KMS-11 (cell line): ENCODE data around the gene GRIK3.

ENCODE experiments used
- H2AFZ ChIP-seq: fragments of 200-600 bp; sonication (generic); 2 replicates; pipeline ENCODE4 v1.6.1; 2016; ENCODE audit warnings: antibody characterized with exemption, mixed run types, low read depth
- H3K27ac ChIP-seq: fragments of 200-600 bp; sonication (generic); 2 replicates; pipeline ENCODE4 v1.6.1; 2016; ENCODE audit warnings: mild to moderate bottlenecking, mixed run types
- H3K27me3 ChIP-seq: fragments of 200-600 bp; sonication (generic); 2 replicates; pipeline ENCODE4 v1.6.1; 2017; ENCODE audit warnings: mild to moderate bottlenecking, low read depth, mixed run types, moderate library complexity; ENCODE audit not compliant: insufficient read depth
- H3K36me3 ChIP-seq: fragments of 200-600 bp; sonication (generic); 2 replicates; pipeline ENCODE4 v1.6.1; 2017; ENCODE audit warnings: mild to moderate bottlenecking, mixed run types; ENCODE audit not compliant: insufficient read depth
- H3K4me1 ChIP-seq: fragments of 200-600 bp; sonication (generic); 2 replicates; pipeline ENCODE4 v1.6.1; 2016; ENCODE audit warnings: mild to moderate bottlenecking, low read depth, mixed run types; ENCODE audit not compliant: poor library complexity, severe bottlenecking
- H3K4me2 ChIP-seq: fragments of 200-600 bp; sonication (generic); 2 replicates; pipeline ENCODE4 v1.7.0; 2016; ENCODE audit warnings: mild to moderate bottlenecking, mixed run types
- H3K4me3 ChIP-seq: fragments of 200-600 bp; sonication (generic); IDR thresholded peaks from 2 replicates; pipeline ENCODE4 v1.6.1; 2017; ENCODE audit warnings: low read depth, low read length, mixed read lengths; ENCODE audit not compliant: insufficient read depth
- H3K79me2 ChIP-seq: fragments of 200-600 bp; sonication (generic); 2 replicates; pipeline ENCODE4 v1.6.1; 2016; ENCODE audit warnings: low read depth, mixed run types; ENCODE audit not compliant: insufficient read depth
- H3K9ac ChIP-seq: fragments of 200-600 bp; sonication (generic); 2 replicates; pipeline ENCODE4 v1.6.1; 2016; ENCODE audit warnings: mild to moderate bottlenecking, mixed run types
- H4K20me1 ChIP-seq: fragments of 200-600 bp; sonication (generic); 2 replicates; pipeline ENCODE4 v1.6.1; 2016; ENCODE audit warnings: mild to moderate bottlenecking, mixed run types; ENCODE audit not compliant: insufficient read depth
- CTCF ChIP-seq: fragments of 200-600 bp; sonication (generic); conservative IDR thresholded peaks from 2 replicates; pipeline ENCODE4 v1.6.1; 2017; ENCODE audit warnings: low read depth, mild to moderate bottlenecking, antibody characterized with exemption, low read length, moderate library complexity, mixed read lengths

The GRIK3 gene

GRCh38 chr1:36794460-36794859 is 239.9 kb downstream of the GRIK3 start:
- no peak for TF ChIP-seq CTCF
- Histone ChIP-seq H3K9ac (no peak overlapping the region), H3K27me3 (peaks cover 7% of the 10 kb centered on the region; the same call in 1 of the 2 replicates), H3K4me3 (no peak overlapping the region), H3K4me1 (no peaks in the 10 kb centered on the region), H3K79me2 (no peaks in the 10 kb centered on the region), H2AFZ (no peak overlapping the region), H3K4me2 (no peak overlapping the region), H4K20me1 (no peaks in the 10 kb centered on the region), H3K27ac (no peak overlapping the region), H3K36me3 (no peaks in the 10 kb centered on the region)

GRCh38 chr1:36793452-36793851 is 240.9 kb downstream of the GRIK3 start:
- no peaks in the 10 kb centered on the region for H4K20me1 ChIP-seq
- no peak overlapping the region for H3K9ac ChIP-seq
- no peak overlapping the region for H3K27ac ChIP-seq
- no peak overlapping the region for H2AFZ ChIP-seq
- H3K79me2 ChIP-seq: no peaks in the 10 kb centered on the region
- no peak overlapping the region for H3K4me3 ChIP-seq
- no peak for TF ChIP-seq CTCF
- H3K4me1 ChIP-seq: no peaks in the 10 kb centered on the region
- H3K36me3 ChIP-seq: no peaks in the 10 kb centered on the region
- H3K4me2 ChIP-seq: no peak overlapping the region
- H3K27me3 ChIP-seq: peaks cover 7% of the 10 kb centered on the region; the same call in 1 of the 2 replicates

DNA sequence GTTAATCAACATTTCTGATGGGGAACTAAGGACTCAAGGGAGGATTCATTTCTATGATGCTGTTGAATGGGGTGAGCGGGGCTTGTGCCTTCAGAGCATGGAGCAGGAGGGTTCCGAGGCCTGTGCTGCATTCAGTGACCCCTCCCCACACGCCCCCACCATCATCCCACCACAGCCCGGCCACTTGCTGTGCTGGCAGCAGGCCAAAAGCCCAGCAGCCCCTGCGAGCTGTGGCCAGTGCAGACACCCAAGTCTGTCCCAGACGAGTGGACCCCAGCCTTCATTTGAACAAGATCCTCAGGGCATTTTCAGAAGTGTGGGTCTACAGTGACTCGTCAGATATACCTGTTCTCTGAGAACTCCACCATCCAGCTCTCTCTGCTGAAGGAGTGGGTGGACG is 242.0 kb downstream of the GRIK3 start:
- H3K36me3 ChIP-seq: no peaks in the 10 kb centered on the region
- no peaks in the 10 kb centered on the region for H3K4me1 ChIP-seq
- peaks cover 7% of the 10 kb centered on the region; the same call in 1 of the 2 replicates for H3K27me3 ChIP-seq
- no peaks in the 10 kb centered on the region for H4K20me1 ChIP-seq
- no peak for TF ChIP-seq CTCF
- H3K9ac ChIP-seq: no peak overlapping the region
- H3K79me2 ChIP-seq: no peaks in the 10 kb centered on the region
- no peak overlapping the region for H3K4me2 ChIP-seq
- H2AFZ ChIP-seq: no peak overlapping the region
- H3K4me3 ChIP-seq: no peak overlapping the region
- H3K27ac ChIP-seq: no peak overlapping the region

- Histone ChIP-seq H3K79me2 (no peaks in the 10 kb centered on the region), H3K4me2 (no peak overlapping the region), H3K4me3 (no peak overlapping the region), H2AFZ (no peak overlapping the region), H4K20me1 (no peaks in the 10 kb centered on the region), H3K9ac (no peak overlapping the region), H3K27me3 (peaks cover 11% of the 10 kb centered on the region; the same call in 1 of the 2 replicates), H3K27ac (no peak overlapping the region), H3K36me3 (no peaks in the 10 kb centered on the region), H3K4me1 (no peaks in the 10 kb centered on the region)
- no peak for TF ChIP-seq CTCF
Observed at GRCh38 chr1:36790191-36790590, 244.1 kb downstream of the GRIK3 start.
